Liver (tissue), 9 donors: ENCODE measurements around the gene RASL11B. TPM values are rescaled to one million over a fixed set of nuclear protein-coding genes. Genes with fewer than 3 reads are reported as not detected.

Experiments used
- DNase-seq: peaks from one replicate; pipeline ENCODE4 v3.0.0-alpha.2; 2017; ENCODE audit warnings: low spot score
- H3K27ac ChIP-seq, 2 donors: one replicate each; pipeline ENCODE4 v1.7.0; 2013; ENCODE audit warnings: inconsistent platforms in 2 of 2, low read length in 2 of 2, control low read depth in 1 of 2, low read depth in 1 of 2, mild to moderate bottlenecking in 1 of 2
- H3K27me3 ChIP-seq, 4 donors: one replicate each; pipeline versions ENCODE4 v1.6.1 to v1.7.0; 2013; ENCODE audit warnings: low read length in 3 of 4, inconsistent platforms in 1 of 4, mild to moderate bottlenecking in 1 of 4, moderate library complexity in 1 of 4; ENCODE audit not compliant: control insufficient read depth in 4 of 4, insufficient read depth in 4 of 4
- H3K36me3 ChIP-seq, 4 donors: one replicate each; pipeline versions ENCODE4 v1.6.1 to v1.7.0; 2013; ENCODE audit warnings: low read length in 3 of 4, mild to moderate bottlenecking in 3 of 4, low read depth in 1 of 4, moderate library complexity in 1 of 4; ENCODE audit not compliant: control insufficient read depth in 4 of 4, insufficient read depth in 3 of 4
- H3K4me1 ChIP-seq, 4 donors: one replicate each; pipeline versions ENCODE4 v1.6.1 to v1.7.0; 2013; ENCODE audit warnings: low read length in 3 of 4, mild to moderate bottlenecking in 3 of 4, moderate library complexity in 1 of 4; ENCODE audit not compliant: control insufficient read depth in 4 of 4, insufficient read depth in 4 of 4
- H3K4me3 ChIP-seq, 3 donors: one replicate each; pipeline versions ENCODE4 v1.6.1 to v1.7.0; 2013; ENCODE audit warnings: low read length in 3 of 3, control low read depth in 1 of 3, low read depth in 1 of 3, mild to moderate bottlenecking in 1 of 3
- H3K9ac ChIP-seq, 2 donors: one replicate each; pipeline ENCODE4 v1.7.0; 2013; ENCODE audit warnings: low read length in 2 of 2, mild to moderate bottlenecking in 2 of 2, moderate library complexity in 2 of 2, control low read depth in 1 of 2, low read depth in 1 of 2
- H3K9me3 ChIP-seq, 4 donors: one replicate each; pipeline versions ENCODE4 v1.6.1 to v1.7.0; 2013; ENCODE audit warnings: low read length in 3 of 4; ENCODE audit not compliant: control insufficient read depth in 4 of 4
- ATF3 ChIP-seq: IDR thresholded peaks from 2 replicates; pipeline ENCODE4 v1.6.1; 2016; ENCODE audit warnings: antibody characterized with exemption
- CTCF ChIP-seq: fragments of 150-350 bp; IDR thresholded peaks from 2 replicates; pipeline ENCODE4 v1.5.1; 2017; ENCODE audit warnings: improper control_type of control experiment, low read depth, low read length; ENCODE audit not compliant: missing input control
- EGR1 ChIP-seq, 2 donors: IDR thresholded peaks; 2 replicates each; pipeline ENCODE4 v1.6.1; 2016 to 2018; ENCODE audit warnings: antibody characterized with exemption in 2 of 2, low read depth in 2 of 2
- GABPA ChIP-seq, 2 donors: IDR thresholded peaks in 1 of 2; conservative IDR thresholded peaks in 1 of 2; 2 replicates each; pipeline ENCODE4 v1.6.1; 2016; ENCODE audit warnings: antibody characterized with exemption in 2 of 2, mild to moderate bottlenecking in 1 of 2, moderate library complexity in 1 of 2
- HNF4A ChIP-seq, 2 donors: conservative IDR thresholded peaks; 2 replicates each; pipeline ENCODE4 v1.6.1; 2016; ENCODE audit warnings: antibody characterized with exemption in 2 of 2, mild to moderate bottlenecking in 2 of 2
- HNF4G ChIP-seq: IDR thresholded peaks from 2 replicates; pipeline ENCODE4 v1.6.1; 2016; ENCODE audit warnings: antibody characterized with exemption
- JUND ChIP-seq, 2 donors: IDR thresholded peaks; 2 replicates each; pipeline ENCODE4 v1.6.1; 2016; ENCODE audit warnings: antibody characterized with exemption in 2 of 2
- MAX ChIP-seq: IDR thresholded peaks from 2 replicates; pipeline ENCODE4 v1.6.1; 2016; ENCODE audit warnings: antibody characterized with exemption
- NR2F2 ChIP-seq: IDR thresholded peaks from 2 replicates; pipeline ENCODE4 v1.6.1; 2016; ENCODE audit warnings: antibody characterized with exemption
- RAD21 ChIP-seq, 2 donors: IDR thresholded peaks; 2 replicates each; pipeline ENCODE4 v1.6.1; 2016; ENCODE audit warnings: antibody characterized with exemption in 2 of 2, mild to moderate bottlenecking in 2 of 2
- RXRA ChIP-seq, 2 donors: IDR thresholded peaks; 2 replicates each; pipeline ENCODE4 v1.6.1; 2017 to 2018; ENCODE audit warnings: antibody characterized with exemption in 2 of 2, mild to moderate bottlenecking in 1 of 2
- TAF1 ChIP-seq: conservative IDR thresholded peaks from 2 replicates; pipeline ENCODE4 v1.6.1; 2016; ENCODE audit warnings: antibody characterized with exemption, mild to moderate bottlenecking
- YY1 ChIP-seq: IDR thresholded peaks from 2 replicates; pipeline ENCODE4 v1.6.1; 2016; ENCODE audit warnings: antibody characterized with exemption, mild to moderate bottlenecking
- WGBS: extraction: QIAGEN DNeasy Blood & Tissue Kit; methylation state at CpG from one replicate; pipeline ENCODE4 v1.1.7; 2013; 5-methylcytosine and 5-hydroxymethylcytosine counted together
- polyA plus RNA-seq, 2 donors: library from polyadenylated mRNA; stranded (reverse) in 1 of 2; unstranded in 1 of 2; fragments of 200-250 nt in 1 of 2; fragments of >200 nt in 1 of 2; fragmentation: Nextera tagmentation in 1 of 2; extraction: Ambion mirVana in 1 of 2; gene quantifications; one replicate each; pipeline versions ENCODE4 v1.2.1 to v1.2.3, GENCODE V29; 2013 to 2015
- total RNA-seq, 2 donors: library from RNA; depleted of rRNA; stranded (reverse); fragments of >200 nt; gene quantifications; one replicate each; pipeline ENCODE4 v1.2.3, GENCODE V29; 2014
- donor health status: healthy.
- donor health status: healthy.
- donor health status: healthy.
- donor health status: healthy.
- donor health status: healthy.

Gene RASL11B
- total and polyA plus RNA-seq, 4 donors, result 0.19 to 1.0 (median 0.61) TPM

- WGBS, result 97% methylated on average over 4 of the region's 4 CpGs
These were observed 41.2 kb downstream of the RASL11B start for GRCh38 chr4:52903273-52903672.

GRCh38 chr4:52904421-52904820 lies 42.3 kb downstream of the RASL11B start:
- TF ChIP-seq EGR1 (IDR thresholded peaks at IDR 0.05; ENCODE audit: low read depth in 2 of 2), result no peak
- no peak for TF ChIP-seq RAD21 (IDR thresholded peaks at IDR 0.05)
- TF ChIP-seq CTCF, result no peak
- no peak for TF ChIP-seq NR2F2
- TF ChIP-seq TAF1, result no peak
- no peak for TF ChIP-seq MAX
- H3K27me3 ChIP-seq, result no peaks in the 10 kb centered on the region
- no peak for DNase-seq
- no peaks in the 10 kb centered on the region for H3K4me1 ChIP-seq
- H3K36me3 ChIP-seq, result peaks cover 0 to 2% (median 0%) of the 10 kb centered on the region in 4 donors
- peaks cover 0 to 1% (median 0%) of the 10 kb centered on the region in 4 donors for H3K9me3 ChIP-seq
- no peak overlapping the region for H3K27ac ChIP-seq
- no peak overlapping the region for H3K4me3 ChIP-seq
- 87% methylated on average over 4 of the region's 4 CpGs for WGBS
- no peak overlapping the region for H3K9ac ChIP-seq

More at GRCh38 chr4:52903273-52903672, 41.2 kb downstream of the RASL11B start:
- no peak for DNase-seq
- TF ChIP-seq CTCF, result no peak
- no peak for TF ChIP-seq RXRA (IDR thresholded peaks at IDR 0.05)
- no peak overlapping the region for H3K27ac ChIP-seq
- peaks cover 0 to 2% (median 0%) of the 10 kb centered on the region in 4 donors for H3K36me3 ChIP-seq
- no peak overlapping the region for H3K4me3 ChIP-seq
- no peaks in the 10 kb centered on the region for H3K4me1 ChIP-seq
- no peak overlapping the region for H3K9ac ChIP-seq
- H3K27me3 ChIP-seq, result no peaks in the 10 kb centered on the region
- H3K9me3 ChIP-seq, result peaks cover 0 to 1% (median 0%) of the 10 kb centered on the region in 4 donors

GRCh38 chr4:52907510-52907909 lies 45.4 kb downstream of the RASL11B start:
- H3K4me1 ChIP-seq, result no peaks in the 10 kb centered on the region
- no peak overlapping the region for H3K27ac ChIP-seq
- TF ChIP-seq TAF1, result no peak
- TF ChIP-seq RAD21 (IDR thresholded peaks at IDR 0.05), result no peak
- TF ChIP-seq HNF4A (conservative IDR thresholded peaks at IDR 0.05), result no peak
- TF ChIP-seq CTCF, result no peak
- no peak for TF ChIP-seq YY1
- no peak for TF ChIP-seq JUND (IDR thresholded peaks at IDR 0.05)
- no peak for TF ChIP-seq GABPA (IDR thresholded peaks at IDR 0.05 in 1 of 2, conservative IDR thresholded peaks at IDR 0.05 in 1 of 2)
- TF ChIP-seq HNF4G, result no peak
- TF ChIP-seq ATF3, result no peak
- no peak for TF ChIP-seq RXRA (IDR thresholded peaks at IDR 0.05)
- no peak overlapping the region for H3K9ac ChIP-seq
- no peaks in the 10 kb centered on the region for H3K9me3 ChIP-seq
- no peak overlapping the region for H3K4me3 ChIP-seq
- peaks cover 0 to 2% (median 0%) of the 10 kb centered on the region in 4 donors for H3K36me3 ChIP-seq
- DNase-seq, result no peak
- WGBS, result 94% methylated on average over 2 of the region's 2 CpGs
- H3K27me3 ChIP-seq, result no peaks in the 10 kb centered on the region
